ENCODE results near the gene NDUFB10. TPM values are rescaled to one million over a fixed set of nuclear protein-coding genes. Genes with fewer than 3 reads are reported as not detected.
A peak's percentile ranks its signal among the peaks of the same experiment; 100 is the strongest.
"Not testable (repeated sequence)": the region's sequence is repeated elsewhere in the genome, so short reads cannot be mapped to it uniquely, and the experiment has no call there.

NDUFB10 gene
- total and polyA plus RNA-seq, 4 donors: 93.9 to 195 (median 133) TPM

- Histone ChIP-seq H3K27ac (ENCODE audit: low read depth in 1 of 2, low read length in 2 of 2) (no peak within 1 kb of the TSS), H3K36me3 (ENCODE audit: control insufficient read depth in 4 of 4, insufficient read depth in 3 of 4, low read depth in 1 of 4, low read length in 3 of 4) (no peaks in the 10 kb centered on the region), H3K4me3 (ENCODE audit: low read depth in 1 of 3, low read length in 3 of 3) (peak within 1 kb of the TSS in 1 of 3 donors; percentile 19), H3K9me3 (ENCODE audit: control insufficient read depth in 4 of 4, low read length in 3 of 4) (no peaks in the 10 kb centered on the region), H3K27me3 (ENCODE audit: control insufficient read depth in 4 of 4, insufficient read depth in 4 of 4, low read length in 3 of 4) (peaks cover 12 to 20% (median 13%) of the 10 kb centered on the region in 4 donors), H3K9ac (ENCODE audit: low read depth in 1 of 2, low read length in 2 of 2) (no peak within 1 kb of the TSS), H3K4me1 (ENCODE audit: control insufficient read depth in 4 of 4, insufficient read depth in 4 of 4, low read length in 3 of 4) (peaks cover 0 to 14% (median 5%) of the 10 kb centered on the region in 4 donors)
- WGBS: 6% methylated on average over 71 of the region's 71 CpGs
- DNase-seq (ENCODE audit: low spot score): no peak
- TF ChIP-seq YY1 (IDR thresholded peaks at IDR 0.05) (no peak), GABPA (IDR thresholded peaks at IDR 0.05 in 1 of 2, conservative IDR thresholded peaks at IDR 0.05 in 1 of 2) (no peak), FOXA1 (IDR thresholded peaks at IDR 0.05) (no peak), TAF1 (conservative IDR thresholded peaks at IDR 0.05) (no peak), ATF3 (IDR thresholded peaks at IDR 0.05) (no peak), HNF4G (IDR thresholded peaks at IDR 0.05) (no peak)
Observed at GRCh38 chr16:1918351-1919326, 40.7 kb upstream of the NDUFB10 start, which contains the start of gene HS3ST6. Gene HS3ST6, minus strand, starts transcription at chr16:1918415. Its CDS starts 92 bp downstream, at chr16:1918323.

- no peak overlapping the region for H3K4me3 ChIP-seq (ENCODE audit: low read depth in 1 of 3, low read length in 3 of 3)
- H3K27me3 ChIP-seq (ENCODE audit: control insufficient read depth in 4 of 4, insufficient read depth in 4 of 4, low read length in 3 of 4): peaks cover 12 to 20% (median 13%) of the 10 kb centered on the region in 4 donors
- WGBS: 43% methylated on average over 30 of the region's 30 CpGs
- H3K9me3 ChIP-seq (ENCODE audit: control insufficient read depth in 4 of 4, low read length in 3 of 4): no peaks in the 10 kb centered on the region
- no peak overlapping the region for H3K9ac ChIP-seq (ENCODE audit: low read depth in 1 of 2, low read length in 2 of 2)
- no peaks in the 10 kb centered on the region for H3K36me3 ChIP-seq (ENCODE audit: control insufficient read depth in 4 of 4, insufficient read depth in 3 of 4, low read depth in 1 of 4, low read length in 3 of 4)
- no peak overlapping the region for H3K27ac ChIP-seq (ENCODE audit: low read depth in 1 of 2, low read length in 2 of 2)
- DNase-seq (ENCODE audit: low spot score): no peak
- H3K4me1 ChIP-seq (ENCODE audit: control insufficient read depth in 4 of 4, insufficient read depth in 4 of 4, low read length in 3 of 4): peaks cover 0 to 14% (median 5%) of the 10 kb centered on the region in 4 donors
- TF ChIP-seq SP1 (IDR thresholded peaks at IDR 0.05): no peak
- TF ChIP-seq EGR1 (IDR thresholded peaks at IDR 0.05; ENCODE audit: low read depth in 2 of 2): no peak
- TF ChIP-seq FOXA1 (IDR thresholded peaks at IDR 0.05): no peak
- TF ChIP-seq REST (IDR thresholded peaks at IDR 0.05): no peak
- no peak for TF ChIP-seq CTCF (IDR thresholded peaks at IDR 0.05; ENCODE audit: low read depth, low read length, missing input control)
- no peak for TF ChIP-seq YY1 (IDR thresholded peaks at IDR 0.05)
- TF ChIP-seq GABPA (IDR thresholded peaks at IDR 0.05 in 1 of 2, conservative IDR thresholded peaks at IDR 0.05 in 1 of 2): no peak
- no peak for TF ChIP-seq FOXA2 (IDR thresholded peaks at IDR 0.05)
- no peak for TF ChIP-seq JUND (IDR thresholded peaks at IDR 0.05)
- TF ChIP-seq ATF3 (IDR thresholded peaks at IDR 0.05): no peak
- TF ChIP-seq HNF4A (conservative IDR thresholded peaks at IDR 0.05): no peak
- TF ChIP-seq RXRA (IDR thresholded peaks at IDR 0.05): no peak
- TF ChIP-seq MAX (IDR thresholded peaks at IDR 0.05): no peak
- no peak for TF ChIP-seq RAD21 (IDR thresholded peaks at IDR 0.05)
- TF ChIP-seq TAF1 (conservative IDR thresholded peaks at IDR 0.05): no peak
- TF ChIP-seq NR2F2 (IDR thresholded peaks at IDR 0.05): no peak
- no peak for TF ChIP-seq HNF4G (IDR thresholded peaks at IDR 0.05)
Observed at GRCh38 chr16:1919327-1919998, 39.9 kb upstream of the NDUFB10 start.

GRCh38 chr16:1920122-1920521 lies 39.2 kb upstream of the NDUFB10 start:
- H3K9me3 ChIP-seq (ENCODE audit: control insufficient read depth in 4 of 4, low read length in 3 of 4); DNase-seq (ENCODE audit: low spot score); H3K27ac ChIP-seq (ENCODE audit: low read depth in 1 of 2, low read length in 2 of 2); H3K9ac ChIP-seq (ENCODE audit: low read depth in 1 of 2, low read length in 2 of 2); H3K4me3 ChIP-seq (ENCODE audit: low read depth in 1 of 3, low read length in 3 of 3); H3K36me3 ChIP-seq (ENCODE audit: control insufficient read depth in 4 of 4, insufficient read depth in 3 of 4, low read depth in 1 of 4, low read length in 3 of 4): not testable (repeated sequence)
- Histone ChIP-seq H3K27me3 (ENCODE audit: control insufficient read depth in 4 of 4, insufficient read depth in 4 of 4, low read length in 3 of 4) (peaks cover 12 to 20% (median 12%) of the 10 kb centered on the region in 4 donors), H3K4me1 (ENCODE audit: control insufficient read depth in 4 of 4, insufficient read depth in 4 of 4, low read length in 3 of 4) (peaks cover 0 to 14% (median 5%) of the 10 kb centered on the region in 4 donors)
- 67% methylated on average over 21 of the region's 21 CpGs for WGBS
